ENCODE data around the gene GJA5.

Gene GJA5

DNA sequence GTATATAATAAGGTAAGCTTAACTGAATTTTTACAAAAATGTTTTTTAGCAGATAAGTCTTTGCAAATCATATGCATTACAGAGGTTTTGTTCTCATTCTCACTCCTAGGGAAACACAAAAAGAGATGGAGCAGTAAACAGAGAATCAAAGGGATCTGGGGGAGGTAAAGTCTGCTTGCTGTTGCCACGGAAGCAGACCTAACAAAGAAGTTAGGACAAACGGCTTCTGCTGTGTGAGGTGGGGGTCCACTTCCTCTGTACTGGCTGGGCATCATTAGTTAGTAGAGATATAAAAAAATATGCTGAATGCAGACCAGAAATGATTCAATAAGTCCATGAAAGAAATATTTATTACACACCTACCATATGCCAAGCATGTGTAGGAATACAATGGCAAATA, 34.2 kb downstream of the GJA5 start:
- DNase-seq (no peak), ATAC-seq (no peak)

DNA sequence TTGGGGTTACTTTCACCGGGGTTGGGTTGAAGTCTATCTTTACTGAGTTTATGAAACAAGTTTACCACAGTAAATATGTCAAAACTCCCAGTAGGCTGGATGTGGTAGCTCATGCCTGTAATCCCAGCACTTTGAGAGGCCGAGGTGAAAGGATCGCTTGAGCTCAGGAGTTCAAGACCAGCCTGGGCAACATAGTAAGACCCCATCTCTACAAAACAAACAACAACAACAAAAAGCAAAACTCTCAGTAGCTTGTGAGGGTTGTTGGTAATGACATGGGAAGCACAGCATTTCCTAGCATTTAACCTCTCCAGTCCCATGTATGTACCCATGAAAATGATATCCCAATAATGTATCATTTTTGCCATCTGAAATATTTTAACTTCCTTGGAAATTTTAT, 34.7 kb downstream of the GJA5 start:
- DNase-seq, result no peak
- no peak for ATAC-seq

DNA sequence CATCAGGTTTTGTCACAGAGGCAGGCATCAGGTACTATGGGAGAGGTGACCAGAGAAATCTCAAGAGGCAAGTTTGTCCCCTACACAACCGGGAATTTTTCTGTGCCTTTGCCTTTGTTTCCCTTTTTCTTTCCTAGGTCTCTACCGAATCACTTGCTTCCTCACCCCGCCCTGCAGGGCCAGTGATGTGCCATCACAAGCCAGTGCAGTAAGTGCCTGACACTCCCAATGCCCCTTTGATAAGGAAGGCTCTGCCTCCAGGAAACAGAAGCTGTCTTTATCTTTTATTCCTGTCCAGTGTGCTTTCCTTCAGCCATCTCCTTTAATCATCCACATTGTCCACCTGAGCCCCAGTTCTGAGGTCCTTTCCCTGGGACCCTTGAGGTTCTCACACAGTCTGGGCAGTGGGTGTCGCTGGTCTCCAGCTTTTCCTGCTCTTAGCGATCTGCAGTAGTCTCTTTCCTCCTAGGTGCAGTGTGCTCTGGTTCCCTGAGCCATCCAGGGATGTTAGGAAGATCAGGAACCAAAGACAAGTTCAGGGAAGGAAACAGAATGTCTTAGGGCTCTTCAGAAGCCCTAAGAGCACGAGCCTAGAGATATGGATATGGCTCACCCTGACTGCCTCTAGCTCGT, 36.6 kb downstream of the GJA5 start:
- peak; percentile 16 for DNase-seq
- no peak for ATAC-seq

DNA sequence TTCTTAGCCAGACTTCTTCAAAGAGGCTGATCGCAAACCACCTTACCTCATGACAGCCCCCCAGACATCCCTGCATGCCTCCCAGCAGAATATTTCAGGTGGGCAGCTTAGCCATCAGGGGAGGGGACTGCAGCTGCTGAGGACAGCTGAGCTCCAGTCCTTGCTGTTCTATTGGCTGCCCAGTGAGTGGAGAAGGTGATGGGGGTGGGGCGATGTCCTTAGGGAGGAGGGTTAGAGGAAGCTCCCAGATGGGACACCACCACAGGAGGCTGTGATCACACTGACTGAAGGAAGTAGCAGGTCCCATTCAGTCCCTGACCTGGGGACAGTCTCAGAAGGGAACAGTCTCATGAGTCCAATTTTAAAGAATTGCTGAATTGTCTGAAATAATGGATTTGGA, 38.3 kb downstream of the GJA5 start:
- no peak for ATAC-seq

GRCh38 chr1:147721716-147722115, 38.7 kb downstream of the GJA5 start:
- ATAC-seq (no peak), DNase-seq (no peak)

More for the DNA sequence above, 38.3 kb downstream of the GJA5 start:
- no peak for DNase-seq

- ATAC-seq (no peak), DNase-seq (no peak)
These were observed 39.8 kb downstream of the GJA5 start for GRCh38 chr1:147720557-147720956.

DNA sequence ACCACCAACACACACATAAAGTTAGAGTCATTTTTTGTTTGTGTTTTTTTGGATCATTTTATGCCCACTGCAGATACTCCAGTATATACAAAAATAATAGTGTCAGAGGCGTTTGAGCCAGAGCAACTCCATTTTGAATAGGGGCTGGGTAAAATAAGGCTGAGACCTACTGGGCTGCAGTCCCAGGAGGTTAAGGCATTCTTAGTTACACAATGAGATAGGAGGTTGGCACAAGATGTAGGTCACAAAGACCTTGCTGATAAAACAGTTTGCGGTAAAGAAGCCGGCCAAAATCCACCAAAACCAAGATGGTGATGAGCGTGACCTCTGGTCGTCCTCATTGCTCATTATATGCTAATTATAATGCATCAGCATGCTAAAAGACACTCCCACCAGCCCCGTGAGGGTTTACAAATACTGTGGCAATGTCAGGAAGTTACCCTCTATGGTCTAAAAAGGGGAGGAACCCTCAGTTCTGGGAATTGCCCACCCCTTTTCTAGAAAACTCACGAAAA, 40.6 kb downstream of the GJA5 start:
- ATAC-seq (no peak), DNase-seq (no peak)

DNA sequence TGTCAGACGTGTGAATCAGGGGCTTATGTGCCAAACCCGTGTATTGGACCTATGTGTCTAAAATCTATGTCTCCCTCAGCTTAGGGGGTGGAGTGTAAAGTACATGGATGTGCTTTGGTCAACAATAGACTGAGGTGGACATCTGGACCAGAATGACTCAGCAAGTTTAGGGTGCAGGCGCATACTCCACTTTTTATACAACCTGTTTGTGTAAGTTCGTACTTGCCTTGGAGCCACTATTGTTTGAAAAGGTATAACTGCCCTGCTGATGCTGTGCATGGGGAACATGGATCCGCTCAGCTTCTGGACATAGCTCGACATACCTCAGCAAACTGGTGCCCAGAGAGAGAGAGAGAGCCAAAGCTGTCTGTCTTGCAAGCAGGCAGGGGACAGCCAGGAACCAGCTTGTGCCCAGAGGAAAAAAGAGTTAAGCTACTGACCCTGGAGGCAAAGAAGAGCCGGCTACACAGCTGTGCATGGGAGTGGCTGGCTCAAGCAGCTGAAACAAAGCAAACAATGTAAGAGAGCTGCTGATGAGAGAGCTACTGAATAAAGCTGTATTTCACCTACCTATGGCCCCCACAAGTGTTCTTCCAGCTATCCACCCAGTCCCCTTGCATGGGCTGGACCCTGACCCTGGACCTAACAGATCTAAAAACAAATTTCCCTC, 41.2 kb downstream of the GJA5 start:
- ATAC-seq (no peak), DNase-seq (no peak)

GRCh38 chr1:147717706-147718097, 42.7 kb downstream of the GJA5 start:
- ATAC-seq (no peak), DNase-seq (no peak)

GRCh38 chr1:147717051-147717705, 43.2 kb downstream of the GJA5 start:
- no peak for DNase-seq
- ATAC-seq, result no peak

DNA sequence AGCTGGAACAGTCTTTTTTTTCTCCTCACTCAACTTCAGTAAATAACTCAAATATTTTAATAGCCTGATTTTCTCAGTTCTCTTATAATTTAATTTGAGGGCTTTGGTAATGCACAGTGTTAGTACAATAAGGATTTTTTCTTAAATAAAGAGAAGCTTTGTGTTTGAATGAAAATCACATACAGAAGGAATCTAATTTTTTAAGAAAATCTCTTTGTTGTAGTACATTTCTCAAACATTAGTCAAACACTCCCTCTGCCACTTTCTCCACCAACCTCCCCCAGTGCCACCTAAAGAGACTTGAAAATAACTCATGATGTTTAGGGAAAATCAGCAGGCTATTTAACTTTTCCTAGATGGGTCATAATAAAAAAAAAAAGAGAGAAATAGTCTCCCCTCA, 47.8 kb downstream of the GJA5 start:
- no peak for ATAC-seq
- DNase-seq, result no peak
